Activated effector memory CD4-positive, alpha-beta T cell treated with Interleukin-2 at 50 U/mL for 16 hours (primary cell): Measurements from ENCODE around the gene KCNT1.

Experiments
- DNase-seq: peaks from one replicate; pipeline ENCODE4 v3.0.0-alpha.2; 2020

KCNT1 gene

DNA sequence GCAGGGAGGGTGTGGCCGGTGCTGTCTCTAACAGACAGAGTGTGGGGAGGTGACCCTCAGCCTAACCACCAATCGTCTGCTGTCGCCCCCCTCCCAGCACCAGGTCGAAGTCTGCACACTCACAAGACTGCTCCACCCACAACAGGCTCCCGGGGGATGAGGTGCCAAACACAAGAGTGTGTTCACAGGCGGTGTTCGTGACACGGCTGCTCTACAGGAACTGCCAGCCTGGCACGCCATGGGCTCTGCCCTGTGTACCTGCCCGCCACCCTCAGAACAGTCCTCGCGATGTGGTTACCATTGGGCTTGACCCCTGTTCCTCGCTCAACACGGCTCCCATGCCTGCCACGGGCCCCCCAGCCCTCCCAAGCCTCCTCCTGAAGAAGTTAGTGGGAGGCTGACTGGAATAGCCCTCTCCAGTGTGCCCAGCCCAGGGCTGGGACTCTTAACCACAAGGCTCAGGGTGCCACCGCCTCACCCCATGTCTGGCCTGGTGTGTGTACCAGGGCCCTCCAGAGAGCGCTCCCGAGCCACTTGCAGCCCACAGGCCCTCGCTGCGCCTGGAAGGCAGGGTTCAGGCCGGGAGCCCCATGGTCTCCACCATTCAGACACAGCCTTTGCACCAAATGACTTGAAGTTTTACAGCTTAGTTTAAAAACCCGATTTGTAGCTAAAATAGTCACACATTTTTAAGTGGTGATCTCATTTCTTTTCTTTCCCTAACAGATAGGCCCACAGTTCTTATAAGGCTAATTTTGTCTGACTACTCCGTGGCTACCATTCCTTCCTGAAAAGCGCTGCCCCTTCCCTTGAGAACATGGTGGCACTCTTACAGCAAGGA, 102.8 kb downstream of the KCNT1 start:
- DNase-seq, result no peak

- DNase-seq, result no peak
These were observed 103.5 kb downstream of the KCNT1 start for GRCh38 chr9:135805422-135806022.

DNA sequence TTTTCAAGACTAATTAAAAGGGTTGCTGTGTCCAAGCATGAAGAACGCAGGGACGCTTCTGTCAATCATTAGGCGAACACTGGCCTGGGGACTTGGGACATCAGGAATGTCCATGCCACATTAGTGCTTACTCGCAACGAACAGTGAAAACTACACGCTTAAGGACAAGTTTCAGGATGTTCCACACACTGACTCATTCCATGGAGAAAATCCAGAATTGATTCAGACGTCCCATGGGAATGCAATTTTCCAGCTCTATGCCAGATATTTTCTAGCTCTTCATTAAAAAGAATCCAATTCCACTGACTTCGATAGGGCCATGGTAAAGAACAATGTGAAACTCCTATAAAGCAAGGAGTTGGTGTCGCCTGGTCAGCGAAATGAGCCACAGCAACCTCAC, 107.2 kb downstream of the KCNT1 start:
- no peak for DNase-seq

- DNase-seq, result no peak
These were observed 109.0 kb downstream of the KCNT1 start for GRCh38 chr9:135810806-135811575.

- DNase-seq, result no peak
These were observed 109.8 kb downstream of the KCNT1 start for GRCh38 chr9:135811801-135812200.

- no peak for DNase-seq
These were observed 111.0 kb downstream of the KCNT1 start for GRCh38 chr9:135812961-135813360.

DNA sequence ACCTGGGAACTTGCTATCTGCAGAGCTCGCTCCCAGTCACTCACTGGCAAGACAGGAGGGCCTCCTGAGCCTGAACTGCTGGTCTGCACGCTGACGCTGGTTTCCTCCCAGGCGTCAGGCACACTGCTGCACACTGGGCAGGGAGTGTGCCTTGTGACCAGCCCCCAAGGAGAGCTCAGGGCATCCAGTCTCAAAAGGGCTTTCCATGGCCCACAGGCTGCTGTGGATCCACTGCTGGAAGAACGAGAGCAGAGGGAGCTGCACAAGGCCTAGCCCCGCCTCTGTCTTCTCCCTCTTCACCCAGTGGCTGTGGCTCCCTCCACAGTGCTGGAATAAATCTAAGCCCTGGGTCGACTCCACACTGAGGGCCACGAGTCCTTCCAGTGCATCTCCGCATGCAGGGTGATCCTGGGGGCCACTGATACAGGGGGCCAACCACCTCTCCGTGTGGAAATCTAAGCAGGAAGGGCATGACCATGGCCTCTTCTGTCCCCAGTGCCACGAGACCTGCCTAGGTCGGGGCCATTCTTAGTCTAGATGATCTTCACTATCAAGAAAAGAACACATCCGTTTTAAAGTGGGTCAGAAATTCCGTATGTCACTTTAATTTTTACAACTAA, 111.8 kb downstream of the KCNT1 start:
- no peak for DNase-seq

- no peak for DNase-seq
These were observed 112.6 kb downstream of the KCNT1 start for GRCh38 chr9:135814421-135815095.

DNA sequence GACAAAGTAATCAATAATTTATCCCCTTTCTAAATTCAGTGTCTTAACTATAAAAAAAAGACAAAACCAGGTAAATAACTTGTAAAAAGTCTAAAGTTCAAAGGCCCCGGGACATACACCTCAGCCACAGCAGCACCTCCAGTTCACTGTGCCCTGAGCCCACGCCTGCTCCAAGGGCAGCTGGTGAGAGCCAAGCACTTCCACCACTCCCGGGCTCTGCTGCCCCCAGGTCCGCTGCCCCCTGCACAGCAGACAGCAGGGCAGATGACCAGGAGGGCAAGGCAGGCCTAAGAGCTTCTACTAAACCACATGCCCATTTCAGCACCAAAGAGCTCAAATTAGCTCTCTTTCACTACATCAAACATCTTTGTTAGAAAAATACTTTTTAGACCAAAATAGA, 113.4 kb downstream of the KCNT1 start:
- DNase-seq, result no peak

DNA sequence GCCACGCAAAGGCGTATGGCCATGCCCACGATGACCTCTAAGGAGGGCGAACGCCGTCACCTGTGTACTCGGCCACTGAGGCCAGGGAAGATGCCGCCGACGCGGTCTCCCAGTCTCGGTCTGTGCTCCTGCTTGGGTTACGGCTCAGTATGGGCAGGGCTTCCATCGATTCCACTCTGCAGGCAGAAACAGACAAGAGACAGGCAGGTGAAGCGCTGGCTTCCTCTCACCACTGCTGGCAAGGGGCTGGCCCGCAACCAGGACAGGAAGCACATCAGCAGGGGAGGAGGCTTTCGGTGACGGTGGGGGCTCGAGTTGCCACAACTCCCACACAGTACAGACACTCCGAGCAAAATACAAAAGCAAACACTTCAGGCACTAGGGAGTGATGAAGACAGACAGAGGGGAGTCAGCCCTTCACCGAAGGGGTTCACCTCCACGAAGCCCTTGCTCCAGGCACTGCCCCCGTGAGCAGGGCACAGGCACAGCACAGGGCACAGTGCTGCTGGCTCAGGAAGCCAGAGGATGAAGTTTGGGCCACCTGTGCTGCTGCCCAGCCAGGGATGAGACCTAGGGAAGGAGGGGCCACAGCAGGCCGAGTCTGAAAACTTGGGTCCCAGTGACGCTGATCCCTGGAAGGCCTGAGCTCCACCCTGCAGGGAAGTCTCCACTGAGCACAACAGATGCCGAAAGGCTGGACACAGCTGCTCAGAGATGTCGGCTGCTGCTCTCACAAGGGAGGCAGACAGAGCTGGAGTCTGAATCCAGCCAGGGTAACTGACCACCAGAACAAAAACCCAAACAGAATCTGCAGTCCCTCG, 114.1 kb downstream of the KCNT1 start:
- no peak for DNase-seq

GRCh38 chr9:135816651-135816970, 114.6 kb downstream of the KCNT1 start:
- no peak for DNase-seq

- DNase-seq, result no peak
These were observed 116.1 kb downstream of the KCNT1 start for GRCh38 chr9:135817951-135818717.

GRCh38 chr9:135818718-135819475, 116.9 kb downstream of the KCNT1 start:
- DNase-seq, result no peak

DNA sequence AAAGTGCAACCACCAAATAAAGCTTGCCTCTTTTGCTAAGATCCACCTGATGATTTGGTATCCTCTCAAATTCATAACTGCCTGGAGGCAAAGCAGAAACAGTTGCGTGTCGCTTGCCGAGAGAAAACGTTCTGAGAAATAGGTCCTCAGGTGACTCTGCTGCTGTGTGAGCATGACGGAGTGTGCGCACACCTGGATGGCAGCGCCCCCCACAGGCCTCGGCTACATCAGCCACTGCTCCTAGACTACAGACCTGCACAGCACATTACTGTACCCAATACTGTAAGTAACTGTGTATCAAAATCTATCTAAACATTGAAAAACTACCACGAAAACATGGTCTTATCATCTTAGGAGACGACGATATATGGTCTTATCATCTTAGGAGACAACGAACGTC, 117.9 kb downstream of the KCNT1 start:
- no peak for DNase-seq

- no peak for DNase-seq
These were observed 118.7 kb downstream of the KCNT1 start for GRCh38 chr9:135820661-135821060.

- DNase-seq, result no peak
These were observed 119.1 kb downstream of the KCNT1 start for GRCh38 chr9:135821116-135821515.

- DNase-seq, result no peak
These were observed 119.9 kb downstream of the KCNT1 start for GRCh38 chr9:135821733-135822373.

GRCh38 chr9:135822374-135822755, 120.4 kb downstream of the KCNT1 start:
- DNase-seq, result no peak

DNA sequence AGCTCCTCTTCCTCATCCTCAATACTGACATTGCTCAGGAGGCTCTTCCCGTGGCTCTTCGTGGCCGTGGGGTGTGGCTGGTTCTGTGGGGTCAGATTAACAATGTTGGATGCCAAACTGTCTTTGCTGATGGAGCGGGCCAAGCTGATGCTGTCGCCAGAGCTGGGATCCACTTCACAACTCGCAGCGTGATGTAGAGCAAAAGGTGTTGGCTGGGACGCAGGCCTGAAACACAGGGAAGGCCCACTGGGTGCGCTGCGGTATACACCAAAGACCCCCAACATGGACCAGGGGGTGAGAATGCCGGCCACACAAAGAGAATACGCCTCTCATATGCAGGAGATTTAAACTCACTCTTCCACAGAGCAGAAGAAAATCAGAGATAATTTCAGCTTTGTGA, 121.1 kb downstream of the KCNT1 start:
- DNase-seq, result no peak
